COLO668 (cell line): ENCODE measurements around the gene RETN.

Source experiments
- DNase-seq: peaks from one replicate; lab custom pipeline; 2025; ENCODE audit not compliant: unreplicated experiment; lab: John Stamatoyannopoulos, UW

RETN gene

DNA sequence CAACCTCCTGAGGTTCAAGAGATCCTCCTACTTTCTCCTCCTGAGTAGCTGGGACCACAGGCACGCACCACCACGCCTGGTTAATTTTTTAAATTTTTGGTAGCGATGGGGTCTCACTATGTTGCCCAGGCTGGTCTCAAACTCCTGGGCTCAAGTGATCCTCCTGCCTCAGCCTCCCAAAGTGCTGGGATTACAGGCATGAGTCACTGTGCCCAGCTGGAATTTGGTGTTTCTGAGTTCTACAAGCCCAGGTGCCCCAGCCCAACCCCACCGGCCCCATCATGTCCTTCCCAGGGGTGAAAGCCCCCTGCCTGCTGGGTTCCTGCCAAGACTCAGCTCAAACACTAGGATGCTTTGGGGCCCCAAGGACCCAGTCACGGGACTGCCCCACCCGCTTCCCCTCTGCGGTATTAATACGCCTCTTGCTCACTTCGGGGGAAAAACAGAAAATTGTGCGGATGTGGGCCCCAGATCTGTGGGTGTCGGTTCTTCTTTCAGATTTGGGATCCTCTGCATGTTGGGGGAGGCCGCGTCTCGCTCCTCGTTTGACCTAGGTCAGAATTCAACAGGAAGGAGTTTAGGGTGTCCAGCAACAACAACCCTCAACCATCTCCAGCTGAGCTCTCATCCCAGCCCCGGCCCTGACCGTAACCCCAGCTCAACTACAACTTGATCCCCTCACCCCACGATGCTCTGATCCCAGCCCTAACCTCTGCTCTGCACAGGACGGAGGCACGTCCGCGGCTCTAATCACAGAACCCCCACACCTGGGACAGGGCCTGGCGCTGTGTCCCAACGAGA lies 36.7 kb downstream of the RETN start:
- no peak for DNase-seq

- no peak for DNase-seq
Measured at GRCh38 chr19:7706188-7706954, 37.5 kb downstream of the RETN start.

GRCh38 chr19:7706955-7707456 lies 38.2 kb downstream of the RETN start:
- DNase-seq: no peak

GRCh38 chr19:7709932-7710460 lies 41.1 kb downstream of the RETN start:
- DNase-seq: no peak

GRCh38 chr19:7710616-7711015 lies 41.8 kb downstream of the RETN start:
- no peak for DNase-seq

DNA sequence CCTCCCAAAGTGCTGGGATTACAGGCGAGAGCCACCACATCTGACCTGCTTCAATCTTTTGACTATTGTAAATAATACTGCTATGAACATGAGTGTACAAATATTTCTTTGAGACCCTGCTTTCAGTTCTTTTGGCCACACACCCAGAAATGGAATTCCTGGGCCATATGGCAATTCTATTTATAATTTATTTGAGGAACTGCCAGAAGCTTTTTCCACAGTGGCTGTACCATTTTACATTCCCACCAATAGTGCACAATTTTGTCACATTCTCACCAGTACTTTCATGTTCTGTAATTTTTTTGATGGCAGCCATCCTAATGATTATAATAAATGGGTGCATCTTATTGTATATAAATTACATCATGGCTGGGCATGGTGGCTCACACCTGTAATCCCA lies 46.8 kb downstream of the RETN start:
- DNase-seq: no peak

- no peak for DNase-seq
Measured at GRCh38 chr19:7716762-7717161, 47.9 kb downstream of the RETN start.

GRCh38 chr19:7718668-7719067 lies 49.8 kb downstream of the RETN start:
- DNase-seq: no peak
